Fibroblast of lung (primary cell): ENCODE data around the gene CHRNB1. TPM values are rescaled to one million over a fixed set of nuclear protein-coding genes. Genes with fewer than 3 reads are reported as not detected.
A peak's percentile ranks its signal among the peaks of the same experiment; 100 is the strongest.

Experiments
- DNase-seq, 2 donors: peaks; one replicate each; pipeline versions ENCODE4 v3.0.0 to v3.0.0-alpha.2; 2010; ENCODE audit warnings: low read depth in 2 of 2
- H2AFZ ChIP-seq: 2 replicates; pipeline ENCODE4 v1.5.1; 2012; ENCODE audit warnings: low read length, control low read depth, inconsistent platforms
- H3K27ac ChIP-seq: 2 replicates; pipeline ENCODE4 v1.5.1; 2011; ENCODE audit warnings: low read length, control low read depth; ENCODE audit not compliant: insufficient read depth
- H3K27me3 ChIP-seq: 2 replicates; pipeline ENCODE4 v1.5.1; 2011; ENCODE audit warnings: mild to moderate bottlenecking, low read length; ENCODE audit not compliant: control insufficient read depth, insufficient read depth
- H3K36me3 ChIP-seq: 2 replicates; pipeline ENCODE4 v1.5.1; 2011; ENCODE audit warnings: low read length; ENCODE audit not compliant: control insufficient read depth, insufficient read depth
- H3K4me1 ChIP-seq: 2 replicates; pipeline ENCODE4 v1.5.1; 2011; ENCODE audit warnings: low read length; ENCODE audit not compliant: control insufficient read depth, insufficient read depth; ENCODE audit errors: extremely low read depth
- H3K4me2 ChIP-seq: 2 replicates; pipeline ENCODE4 v1.5.1; 2011; ENCODE audit warnings: low read length, control low read depth; ENCODE audit not compliant: insufficient read depth; ENCODE audit errors: extremely low read depth
- H3K4me3 ChIP-seq, 4 experiments: fragments of 200-600 bp in 1 of 4; sonication (generic) in 1 of 4; replicated peaks in 1 of 4; 2 replicates each; pipeline ENCODE4 v1.5.1; 2011 to 2016; ENCODE audit warnings: low read length in 4 of 4, low read depth in 3 of 4, mild to moderate bottlenecking in 3 of 4, control low read depth in 2 of 4, inconsistent platforms in 1 of 4, mixed read lengths in 1 of 4; ENCODE audit not compliant: insufficient read depth in 1 of 4; ENCODE audit errors: control extremely low read depth in 1 of 4
- H3K79me2 ChIP-seq: 2 replicates; pipeline ENCODE4 v1.5.1; 2012; ENCODE audit warnings: mild to moderate bottlenecking, low read length, inconsistent platforms; ENCODE audit not compliant: control insufficient read depth, insufficient read depth
- H3K9ac ChIP-seq: 2 replicates; pipeline ENCODE4 v1.5.1; 2011; ENCODE audit warnings: mild to moderate bottlenecking, low read length, control low read depth; ENCODE audit not compliant: insufficient read depth
- H3K9me3 ChIP-seq: 2 replicates; pipeline ENCODE4 v1.5.1; 2012; ENCODE audit warnings: low read depth, low read length; ENCODE audit not compliant: control insufficient read depth, insufficient read depth
- H4K20me1 ChIP-seq: 2 replicates; pipeline ENCODE4 v1.5.1; 2011; ENCODE audit warnings: low read length; ENCODE audit not compliant: control insufficient read depth, insufficient read depth; ENCODE audit errors: extremely low read depth
- CTCF ChIP-seq, 2 donors: IDR thresholded peaks in 1 of 2; conservative IDR thresholded peaks in 1 of 2; 1 replicate in 1 of 2; 2 replicates in 1 of 2; pipeline ENCODE4 v1.5.1; 2011 to 2012; ENCODE audit warnings: low read length in 2 of 2, control low read depth in 1 of 2, inconsistent platforms in 1 of 2, low read depth in 1 of 2, mild to moderate bottlenecking in 1 of 2
- EZH2 ChIP-seq: IDR thresholded peaks from 2 replicates; pipeline ENCODE4 v1.5.1; 2012; ENCODE audit warnings: low read length, control low read depth, mild to moderate bottlenecking; ENCODE audit errors: missing control alignments
- polyA plus RNA-seq, 2 donors: library from polyadenylated mRNA; depleted of rRNA in 1 of 2; stranded (reverse) in 1 of 2; unstranded in 1 of 2; fragments of >200 nt; gene quantifications; 2 replicates each; pipeline ENCODE4 v1.2.1, GENCODE V29; 2011 to 2012; ENCODE audit warnings: missing spikeins in 1 of 2
- total RNA-seq: library from RNA; depleted of rRNA; stranded (reverse); fragments of >200 nt; gene quantifications from 2 replicates; pipeline ENCODE4 v1.2.1, GENCODE V29; 2014

CHRNB1 gene
- total and polyA plus RNA-seq, 2 donors (not counting 1 experiment from before 2014, with no cell fraction given), result 9.2 to 12.2 TPM

GRCh38 chr17:7466318-7466638 lies 21.4 kb downstream of the CHRNB1 start:
- no peak overlapping the region for H3K9ac ChIP-seq
- no peaks in the 10 kb centered on the region for H4K20me1 ChIP-seq
- H3K4me1 ChIP-seq, result peaks cover 14% of the 10 kb centered on the region
- H2AFZ ChIP-seq, result no peak overlapping the region
- no peak for TF ChIP-seq CTCF (conservative IDR thresholded peaks at IDR 0.05 in 1 of 2, IDR thresholded peaks at IDR 0.05 in 1 of 2; ENCODE audit: low read depth in 1 of 2, low read length in 2 of 2)
- TF ChIP-seq EZH2, result no peak
- H3K27me3 ChIP-seq, result no peaks in the 10 kb centered on the region
- peak overlapping the region; percentile 68 for H3K27ac ChIP-seq
- no peaks in the 10 kb centered on the region for H3K9me3 ChIP-seq
- DNase-seq, result no peak
- no peak overlapping the region for H3K4me2 ChIP-seq
- H3K4me3 ChIP-seq, result no peak overlapping the region
- H3K36me3 ChIP-seq, result peaks cover 22% of the 10 kb centered on the region
- H3K79me2 ChIP-seq, result peaks cover 35% of the 10 kb centered on the region

GRCh38 chr17:7466639-7467341 lies 21.9 kb downstream of the CHRNB1 start:
- no peak for TF ChIP-seq EZH2
- no peak for TF ChIP-seq CTCF (conservative IDR thresholded peaks at IDR 0.05 in 1 of 2, IDR thresholded peaks at IDR 0.05 in 1 of 2; ENCODE audit: low read depth in 1 of 2, low read length in 2 of 2)
- Histone ChIP-seq H3K9me3 (no peaks in the 10 kb centered on the region), H3K4me3 (no peak overlapping the region), H3K4me2 (peak overlapping the region; percentile 25), H3K36me3 (peaks cover 22% of the 10 kb centered on the region), H4K20me1 (no peaks in the 10 kb centered on the region), H3K4me1 (peaks cover 14% of the 10 kb centered on the region), H3K27ac (peak overlapping the region; percentile 68), H2AFZ (no peak overlapping the region), H3K9ac (peak overlapping the region; percentile 16), H3K27me3 (no peaks in the 10 kb centered on the region), H3K79me2 (peaks cover 40% of the 10 kb centered on the region)
- DNase-seq, result peak; percentile 56 to 71

- no peaks in the 10 kb centered on the region for H3K9me3 ChIP-seq
- H3K36me3 ChIP-seq, result peaks cover 18% of the 10 kb centered on the region
- H3K4me3 ChIP-seq, result no peak overlapping the region
- no peak overlapping the region for H2AFZ ChIP-seq
- H3K4me2 ChIP-seq, result no peak overlapping the region
- no peak for TF ChIP-seq CTCF (conservative IDR thresholded peaks at IDR 0.05 in 1 of 2, IDR thresholded peaks at IDR 0.05 in 1 of 2; ENCODE audit: low read depth in 1 of 2, low read length in 2 of 2)
- no peak for TF ChIP-seq EZH2
- H3K4me1 ChIP-seq, result peaks cover 14% of the 10 kb centered on the region
- H3K9ac ChIP-seq, result no peak overlapping the region
- H3K27ac ChIP-seq, result peak overlapping the region; percentile 68
- peaks cover 45% of the 10 kb centered on the region for H3K79me2 ChIP-seq
- no peaks in the 10 kb centered on the region for H4K20me1 ChIP-seq
- no peak for DNase-seq
- H3K27me3 ChIP-seq, result no peaks in the 10 kb centered on the region
Observed at GRCh38 chr17:7467498-7467897, 22.6 kb downstream of the CHRNB1 start.
